Activated CD4-positive, alpha-beta T cell treated with anti-CD3 and anti-CD28 coated beads, Interleukin-2, amount 10 ng/mL, durations not matched to agents 7 days and 5 days (primary cell): Measurements from ENCODE around the gene IFIT2. TPM values are rescaled to one million over a fixed set of nuclear protein-coding genes. Genes with fewer than 3 reads are reported as not detected.
A peak's percentile ranks its signal among the peaks of the same experiment; 100 is the strongest.
"Not testable (repeated sequence)": the region's sequence is repeated elsewhere in the genome, so short reads cannot be mapped to it uniquely, and the experiment has no call there.

Experiments used
- CTCF ChIA-PET: fragments of 350-600 bp; sonication (Branson Sonifier 250); formaldehyde crosslinking; loops from one replicate; lab custom pipeline; 2021; ENCODE audit warnings: antibody characterized with exemption; lab: Charles Lee
- POLR2A ChIA-PET: fragments of 350-600 bp; sonication (Branson Sonifier 250); formaldehyde crosslinking; loops from one replicate; lab custom pipeline; 2021; ENCODE audit warnings: antibody characterized with exemption; lab: Charles Lee
- DNase-seq: peaks from one replicate; pipeline ENCODE4 v3.0.0-alpha.2; 2020
- H3K27ac Mint-ChIP-seq: one replicate; pipeline ENCODE4 v1.8.0; 2021; ENCODE audit warnings: mild to moderate bottlenecking, moderate library complexity, mixed read lengths
- H3K27me3 Mint-ChIP-seq: one replicate; pipeline ENCODE4 v1.8.0; 2021; ENCODE audit warnings: mixed read lengths
- H3K36me3 Mint-ChIP-seq: one replicate; pipeline ENCODE4 v1.8.0; 2021; ENCODE audit warnings: low read depth, mixed read lengths
- H3K4me1 Mint-ChIP-seq: one replicate; pipeline ENCODE4 v1.8.0; 2021; ENCODE audit warnings: mixed read lengths
- H3K4me3 Mint-ChIP-seq: one replicate; pipeline ENCODE4 v1.8.0; 2021; ENCODE audit warnings: mild to moderate bottlenecking, moderate library complexity, mixed read lengths
- H3K9me3 Mint-ChIP-seq: one replicate; pipeline ENCODE4 v1.8.0; 2021; ENCODE audit warnings: mixed read lengths
- total RNA-seq, 2 experiments: library from RNA; stranded (reverse); gene quantifications; one replicate each; pipeline ENCODE4 v1.2.3, GENCODE V29; 2021

Gene IFIT2
- total RNA-seq, 2 experiments from 2014 or later, result 9.9 to 10.2 TPM

DNA sequence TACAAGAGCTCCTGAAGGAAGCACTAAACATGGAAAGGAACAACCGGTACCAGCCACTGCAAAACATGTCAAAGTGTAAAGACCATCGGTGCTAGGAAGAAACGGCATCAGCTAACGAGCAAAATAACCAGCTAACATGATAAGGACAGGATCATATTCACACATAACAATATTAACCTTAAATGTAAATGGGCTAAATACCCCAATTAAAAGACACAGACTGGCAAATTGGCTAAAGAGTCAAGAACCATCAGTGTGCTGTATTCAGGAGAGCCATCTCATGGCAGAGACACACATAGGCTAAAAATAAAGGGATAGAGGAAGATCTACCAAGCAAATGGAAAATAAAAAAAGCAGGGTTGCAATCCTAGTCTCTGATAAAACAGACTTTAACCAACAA, 16.2 kb downstream of the IFIT2 start:
- CTCF ChIA-PET, H3K27ac Mint-ChIP-seq: not testable (repeated sequence)
- peaks cover 14% of the 10 kb centered on the region for H3K9me3 Mint-ChIP-seq

DNA sequence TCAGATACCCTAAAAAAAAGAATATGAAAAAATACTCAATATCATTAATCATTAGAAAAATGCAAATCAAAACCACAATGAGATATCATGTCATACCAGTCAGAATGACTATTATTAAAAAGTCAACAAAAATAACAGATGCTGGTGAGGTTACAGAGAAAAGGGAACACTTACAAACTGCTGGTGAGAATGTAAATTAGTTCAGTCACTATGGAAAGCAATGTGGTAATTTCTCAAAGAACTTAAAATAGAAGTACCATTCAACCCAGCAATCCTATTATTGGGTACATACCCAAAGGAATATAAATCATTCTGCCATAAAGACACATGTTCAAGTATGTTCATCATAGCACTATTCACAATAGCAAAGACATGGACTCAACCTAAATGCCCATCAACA, 23.2 kb downstream of the IFIT2 start:
- POLR2A ChIA-PET, H3K27ac Mint-ChIP-seq, CTCF ChIA-PET, H3K4me3 Mint-ChIP-seq, DNase-seq: not testable (repeated sequence)
- Mint-ChIP-seq H3K9me3 (peaks cover 14% of the 10 kb centered on the region), H3K27me3 (peaks cover 15% of the 10 kb centered on the region), H3K36me3 (peaks cover 20% of the 10 kb centered on the region), H3K4me1 (peaks cover 34% of the 10 kb centered on the region)

More for the DNA sequence above, 16.2 kb downstream of the IFIT2 start:
- H3K4me1 Mint-ChIP-seq, H3K36me3 Mint-ChIP-seq, H3K4me3 Mint-ChIP-seq, DNase-seq, POLR2A ChIA-PET: not testable (repeated sequence)
- peaks cover 43% of the 10 kb centered on the region for H3K27me3 Mint-ChIP-seq

DNA sequence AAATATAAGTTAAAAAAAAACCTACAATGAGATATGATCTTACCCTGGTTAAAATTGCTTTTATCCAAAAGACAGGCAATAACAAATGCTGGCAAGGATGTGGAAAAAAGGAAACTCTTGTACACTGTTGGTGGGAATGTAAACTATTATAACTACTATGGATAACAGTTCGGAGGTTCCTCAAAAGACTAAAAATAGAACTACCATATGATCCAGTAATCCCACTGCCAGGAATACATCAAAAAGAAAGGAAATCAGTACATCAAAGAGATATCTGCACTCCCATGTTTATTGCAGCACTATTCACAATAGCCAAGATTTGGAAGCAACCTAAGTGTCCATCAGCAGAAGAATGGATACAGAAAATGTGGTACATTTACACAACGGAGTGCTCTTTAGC, 24.0 kb downstream of the IFIT2 start:
- peaks cover 10% of the 10 kb centered on the region for H3K27me3 Mint-ChIP-seq
- H3K4me3 Mint-ChIP-seq, POLR2A ChIA-PET, DNase-seq, H3K27ac Mint-ChIP-seq, CTCF ChIA-PET: not testable (repeated sequence)
- peaks cover 14% of the 10 kb centered on the region for H3K9me3 Mint-ChIP-seq
- H3K4me1 Mint-ChIP-seq, result peaks cover 42% of the 10 kb centered on the region
- H3K36me3 Mint-ChIP-seq, result peaks cover 26% of the 10 kb centered on the region

DNA sequence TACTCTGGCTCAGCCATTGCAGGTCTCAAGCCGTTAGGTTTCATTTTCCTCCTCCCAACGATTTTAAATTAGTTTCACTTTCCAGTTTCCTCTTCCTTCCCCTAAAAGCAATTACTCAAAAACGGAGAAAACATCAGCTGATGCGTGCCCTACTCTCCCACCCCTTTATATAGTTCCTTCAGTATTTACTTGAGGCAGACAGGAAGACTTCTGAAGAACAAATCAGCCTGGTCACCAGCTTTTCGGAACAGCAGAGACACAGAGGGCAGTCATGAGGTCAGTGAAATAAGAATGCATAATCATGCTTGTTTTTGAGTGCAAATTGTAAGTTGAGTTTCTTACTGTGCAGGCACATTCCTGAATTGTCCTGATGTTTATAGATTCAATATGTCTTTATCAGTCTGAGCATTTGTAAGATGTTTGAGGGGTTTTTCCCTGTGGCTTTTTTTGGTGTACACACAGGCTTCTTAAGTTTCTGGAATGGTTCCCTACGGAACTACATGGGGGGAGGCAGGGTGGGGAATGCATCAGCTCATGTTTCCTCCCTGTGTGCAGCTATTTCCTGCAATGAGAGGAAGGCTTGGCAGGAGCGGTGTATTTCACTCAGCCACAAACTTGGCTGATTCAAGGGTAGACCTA, 26.1 kb downstream of the IFIT2 start, which contains the start of gene IFIT3:
TSS of gene IFIT3 (plus strand) at position 195 of the 639 bp plus-strand sequence. CDS start at position 272, 77 bp downstream.
- H3K9me3 Mint-ChIP-seq, result peaks cover 8% of the 10 kb centered on the region
- peak within 1 kb of the TSS; percentile 82 for H3K4me3 Mint-ChIP-seq
- peaks cover 2% of the 10 kb centered on the region for H3K27me3 Mint-ChIP-seq
- DNase-seq, result peak; percentile 42
- peaks cover 61% of the 10 kb centered on the region for H3K4me1 Mint-ChIP-seq
- H3K36me3 Mint-ChIP-seq, result peaks cover 35% of the 10 kb centered on the region
- ChIA-PET POLR2A (interaction anchor here (1.0 to 1.8 kb wide), 3 partner anchors 26 to 86 kb away, joined by 5 to 13 read pairs (median 6); partner anchors contain the start of genes IFIT1, IFIT2 and IFIT5), CTCF (interaction anchor here (0.9 to 2.1 kb wide), 3 partner anchors 12 to 54 kb away, joined by 3 to 8 read pairs (median 4); no protein-coding TSS in a partner anchor)
- H3K27ac Mint-ChIP-seq, result peak within 1 kb of the TSS; percentile 86

DNA sequence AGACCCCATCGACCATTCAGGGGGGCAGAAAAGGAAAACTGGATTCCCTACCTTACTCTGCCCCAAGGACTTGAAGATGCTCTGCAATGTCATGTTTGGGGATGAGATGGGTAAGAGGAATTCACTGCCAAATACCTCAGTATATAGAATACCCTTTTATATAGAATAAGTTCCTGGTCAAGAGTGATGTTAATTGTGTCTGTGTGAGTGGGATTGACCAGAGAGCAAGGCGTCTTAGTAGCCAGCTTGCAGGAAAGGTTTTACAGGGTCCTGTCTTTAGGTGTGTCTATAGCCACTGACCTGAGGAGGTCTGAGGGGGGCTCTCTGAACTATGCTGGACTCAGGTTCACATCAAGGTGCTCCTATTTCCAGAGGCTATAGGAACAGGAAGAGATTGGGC, 27.3 kb downstream of the IFIT2 start:
- H3K9me3 Mint-ChIP-seq, result peaks cover 4% of the 10 kb centered on the region
- H3K4me1 Mint-ChIP-seq, result peaks cover 72% of the 10 kb centered on the region
- ChIA-PET POLR2A (no interaction called here), CTCF (interaction anchor here (2.1 kb wide), 1 partner anchor 25 kb away, joined by 8 read pairs; no protein-coding TSS in a partner anchor)
- H3K4me3 Mint-ChIP-seq, result peak overlapping the region; percentile 82
- H3K27ac Mint-ChIP-seq, result no peak overlapping the region
- H3K36me3 Mint-ChIP-seq, result peaks cover 41% of the 10 kb centered on the region
- no peaks in the 10 kb centered on the region for H3K27me3 Mint-ChIP-seq
- DNase-seq, result no peak

DNA sequence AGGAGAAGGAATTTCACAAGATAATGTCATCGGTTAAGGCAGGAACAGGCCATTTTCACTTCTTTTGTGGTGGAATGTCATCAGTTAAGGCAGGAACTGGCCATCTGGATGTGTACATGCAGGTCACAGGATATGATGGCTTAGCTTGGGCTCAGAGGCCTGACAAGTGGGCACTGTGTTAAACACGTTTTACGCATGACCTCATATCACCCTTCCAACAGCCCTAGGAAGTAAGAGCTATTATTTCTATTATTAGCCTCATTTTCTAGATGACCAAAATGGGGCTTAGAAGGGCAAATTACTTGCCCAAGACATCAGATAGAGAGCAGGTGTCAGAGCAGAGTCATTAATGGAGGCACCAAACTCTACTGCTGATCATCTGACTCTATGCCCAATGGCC, 28.2 kb downstream of the IFIT2 start:
- Mint-ChIP-seq H3K4me3 (peak overlapping the region; percentile 82), H3K27ac (peak overlapping the region; percentile 73), H3K36me3 (peaks cover 44% of the 10 kb centered on the region), H3K4me1 (peaks cover 76% of the 10 kb centered on the region)
- H3K9me3 Mint-ChIP-seq, H3K27me3 Mint-ChIP-seq, DNase-seq, CTCF ChIA-PET: not testable (repeated sequence)
- POLR2A ChIA-PET, result interaction anchor here (1.1 kb wide), 1 partner anchor 338 kb away, joined by 4 read pairs; no protein-coding TSS in a partner anchor

DNA sequence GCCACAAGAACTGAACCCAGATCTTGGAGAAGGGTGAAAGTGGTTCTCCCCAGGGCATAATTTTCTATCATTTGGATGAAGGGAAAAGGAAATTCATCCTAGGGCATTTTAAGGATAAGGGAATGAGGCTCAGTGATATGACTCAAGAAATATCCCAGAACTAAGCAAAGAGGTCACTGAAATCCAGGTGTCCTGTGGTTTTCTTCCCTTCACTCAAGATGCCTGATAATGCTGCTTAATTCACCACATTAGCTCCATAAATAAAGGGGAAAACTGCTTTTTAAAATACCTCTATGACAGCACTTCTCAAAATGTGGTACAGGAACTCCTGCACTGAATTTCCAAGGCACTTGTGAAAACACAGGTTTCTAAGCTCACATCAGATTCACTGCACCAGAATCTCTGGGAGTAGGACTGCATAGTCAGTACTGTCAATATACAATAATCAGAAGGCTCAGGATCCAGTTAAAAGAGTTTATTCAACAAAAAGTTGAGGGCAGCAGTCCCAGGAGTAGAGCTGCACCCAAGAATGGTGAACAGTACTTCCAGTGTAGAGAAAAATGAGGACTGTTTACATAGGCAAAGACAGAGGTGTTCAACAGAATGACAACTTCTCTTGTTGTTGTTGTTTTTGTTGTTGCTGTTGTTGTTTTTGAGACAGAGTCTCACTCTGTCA, 28.8 kb downstream of the IFIT2 start:
- no peak for DNase-seq
- ChIA-PET CTCF (interaction anchor here (0.8 to 1.2 kb wide), 2 partner anchors 25 to 29 kb away, joined by 4 read pairs; no protein-coding TSS in a partner anchor), POLR2A (interaction anchor here (1.1 to 2.4 kb wide), 2 partner anchors 62 to 339 kb away, joined by 4 to 13 read pairs; partner anchors contain the start of gene IFIT1)
- Mint-ChIP-seq H3K27ac (peak overlapping the region; percentile 76), H3K36me3 (peaks cover 51% of the 10 kb centered on the region), H3K4me3 (peak overlapping the region; percentile 82), H3K27me3 (peaks cover 4% of the 10 kb centered on the region), H3K9me3 (peaks cover 2% of the 10 kb centered on the region), H3K4me1 (peaks cover 83% of the 10 kb centered on the region)

DNA sequence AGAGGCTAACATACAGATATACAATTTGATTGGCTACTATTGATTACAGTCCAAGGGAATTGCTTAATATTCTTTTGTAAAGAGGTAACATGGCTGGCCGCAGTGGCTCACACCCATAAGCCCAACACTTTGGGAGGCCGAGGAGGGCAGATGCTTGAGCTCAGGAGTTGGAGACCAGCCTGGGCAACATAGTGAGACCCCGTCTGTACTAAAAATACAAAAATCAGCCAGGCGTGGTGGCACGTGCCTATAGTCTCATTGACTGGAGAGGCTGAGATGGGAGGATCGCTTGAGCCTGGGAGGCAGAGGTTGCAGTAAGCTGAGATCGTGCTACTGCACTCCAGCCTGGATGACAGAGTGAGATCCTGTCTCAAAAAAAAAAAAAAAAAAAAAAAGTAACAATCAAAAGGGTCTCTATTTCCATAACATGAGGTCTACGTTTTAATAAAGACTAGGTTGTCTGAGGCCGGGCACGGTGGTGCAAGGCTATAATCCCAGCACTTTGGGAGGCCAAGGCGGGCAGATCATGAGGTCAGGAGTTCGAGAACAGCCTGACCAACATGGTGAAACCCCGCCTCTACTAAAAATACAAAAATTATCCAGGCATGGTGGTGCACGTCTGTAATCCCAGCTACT, 29.8 kb downstream of the IFIT2 start:
- not testable (repeated sequence) for H3K9me3 Mint-ChIP-seq, H3K27me3 Mint-ChIP-seq, DNase-seq
- peaks cover 87% of the 10 kb centered on the region for H3K4me1 Mint-ChIP-seq
- peak overlapping the region; percentile 92 for H3K27ac Mint-ChIP-seq
- peaks cover 59% of the 10 kb centered on the region for H3K36me3 Mint-ChIP-seq
- peak overlapping the region; percentile 82 for H3K4me3 Mint-ChIP-seq
- POLR2A ChIA-PET, result interaction anchor here (0.6 to 2.4 kb wide), 4 partner anchors 23 to 61 kb away, joined by 3 to 13 read pairs (median 4); partner anchors contain the start of genes IFIT1 and IFIT2
- CTCF ChIA-PET, result interaction anchor here (0.8 to 1.2 kb wide), 5 partner anchors 26 to 65 kb away, joined by 3 to 4 read pairs (median 3); partner anchors contain the start of gene IFIT1

DNA sequence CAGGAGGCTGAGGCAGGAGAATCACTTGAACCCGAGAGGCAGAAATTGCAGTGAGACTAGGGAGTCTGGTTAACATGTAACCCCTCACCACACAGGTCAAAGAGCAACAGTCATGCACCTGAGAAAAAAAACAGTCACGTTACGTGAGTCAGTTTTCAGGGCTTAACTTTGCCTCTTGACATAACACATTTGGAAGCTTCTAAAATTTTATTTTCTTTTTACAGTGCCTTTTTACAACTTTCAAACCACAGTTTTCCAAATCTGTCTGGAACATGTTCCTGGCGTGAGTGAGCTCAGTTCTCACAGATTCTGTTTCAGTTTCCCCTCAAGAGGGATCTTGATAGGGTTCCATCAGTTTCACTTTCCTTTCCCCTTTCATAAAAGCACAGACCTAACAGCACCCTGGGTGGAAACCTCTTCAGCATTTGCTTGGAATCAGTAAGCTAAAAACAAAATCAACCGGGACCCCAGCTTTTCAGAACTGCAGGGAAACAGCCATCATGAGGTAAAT, 30.3 kb downstream of the IFIT2 start:
- Mint-ChIP-seq H3K4me1 (peaks cover 89% of the 10 kb centered on the region), H3K27ac (peak overlapping the region; percentile 92), H3K9me3 (no peaks in the 10 kb centered on the region), H3K4me3 (peak overlapping the region; percentile 82), H3K27me3 (peaks cover 6% of the 10 kb centered on the region), H3K36me3 (peaks cover 63% of the 10 kb centered on the region)
- CTCF ChIA-PET, result interaction anchor here (0.8 to 1.2 kb wide), 6 partner anchors 27 to 75 kb away, joined by 3 to 6 read pairs (median 3); partner anchors contain the start of gene IFIT1
- POLR2A ChIA-PET, result interaction anchor here (0.6 to 2.4 kb wide), 5 partner anchors 24 to 60 kb away, joined by 3 to 13 read pairs (median 3); partner anchors contain the start of genes IFIT1 and IFIT2
- peak; percentile 64 for DNase-seq

DNA sequence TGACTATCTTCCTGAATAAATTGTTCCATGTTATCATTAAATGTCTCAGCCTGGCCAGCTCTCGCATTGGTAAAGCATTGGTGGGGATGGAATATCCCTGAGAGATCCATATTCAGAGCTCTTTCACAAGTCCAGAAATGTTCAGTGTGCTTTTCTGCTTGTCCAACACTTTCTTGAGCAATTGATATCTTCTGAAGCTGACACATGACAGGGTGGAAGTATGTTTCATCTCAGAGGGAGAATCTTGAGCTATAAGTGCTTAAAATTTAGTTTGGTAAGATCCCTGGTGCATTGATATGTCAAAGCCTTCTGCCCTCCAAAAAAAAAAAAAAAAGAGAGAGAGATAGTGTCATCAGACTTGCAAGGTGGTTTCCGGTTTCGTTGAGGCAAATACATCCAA, 33.4 kb downstream of the IFIT2 start:
- CTCF ChIA-PET, result interaction anchor here (0.6 to 1.0 kb wide), 4 partner anchors 15 to 159 kb away, joined by 3 read pairs; no protein-coding TSS in a partner anchor
- POLR2A ChIA-PET, result interaction anchor here (0.7 kb wide), 1 partner anchor 86 kb away, joined by 3 read pairs; no protein-coding TSS in a partner anchor
- Mint-ChIP-seq H3K27ac (no peak overlapping the region), H3K36me3 (peaks cover 76% of the 10 kb centered on the region), H3K4me3 (no peak overlapping the region), H3K4me1 (peaks cover 77% of the 10 kb centered on the region), H3K9me3 (no peaks in the 10 kb centered on the region), H3K27me3 (peaks cover 6% of the 10 kb centered on the region)
- no peak for DNase-seq

DNA sequence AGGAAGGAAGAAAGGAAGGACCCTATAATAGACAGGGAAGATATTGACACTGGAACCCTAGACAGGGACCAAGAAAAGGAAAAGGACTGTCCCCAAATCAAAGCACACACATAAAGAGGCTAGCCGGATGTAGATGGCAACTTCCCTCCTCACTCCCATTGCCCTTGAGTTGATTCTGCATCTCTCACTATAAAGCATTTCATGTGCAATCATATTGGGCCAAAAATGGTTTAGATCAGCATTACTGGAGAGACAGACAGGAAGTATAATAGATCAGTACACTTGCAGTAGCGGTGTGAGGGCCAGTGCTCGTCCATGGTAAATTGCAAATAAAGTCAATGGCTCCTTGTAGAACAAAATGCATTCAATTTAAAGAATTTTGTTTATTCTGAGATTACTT, 34.4 kb downstream of the IFIT2 start:
- CTCF ChIA-PET, result no interaction called here
- Mint-ChIP-seq H3K27me3 (peaks cover 6% of the 10 kb centered on the region), H3K27ac (no peak overlapping the region), H3K4me1 (peaks cover 67% of the 10 kb centered on the region), H3K4me3 (no peak overlapping the region), H3K9me3 (no peaks in the 10 kb centered on the region), H3K36me3 (peaks cover 79% of the 10 kb centered on the region)
- no peak for DNase-seq
- POLR2A ChIA-PET, result no interaction called here

DNA sequence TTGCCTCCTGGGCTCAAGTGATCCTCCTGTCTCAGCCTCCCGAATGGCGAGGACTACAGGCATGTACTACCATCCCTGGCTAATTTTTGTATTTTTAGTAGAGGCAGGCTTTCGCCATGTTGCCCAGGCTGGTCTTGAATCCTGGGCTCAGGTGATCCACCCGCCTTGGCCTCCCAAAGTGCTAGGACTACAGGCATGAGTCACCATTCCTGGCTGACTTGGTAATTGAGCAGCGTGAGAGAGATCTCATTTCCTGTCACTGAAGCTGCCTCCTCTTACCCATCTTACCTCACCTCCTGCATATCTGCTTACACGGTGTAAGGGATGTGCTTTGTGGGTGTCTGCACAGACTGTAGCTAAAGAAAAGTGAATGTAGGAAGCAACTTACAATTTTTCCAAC, 35.6 kb downstream of the IFIT2 start:
- DNase-seq, result peak; percentile 30
- no peak overlapping the region for H3K27ac Mint-ChIP-seq
- no peaks in the 10 kb centered on the region for H3K9me3 Mint-ChIP-seq
- no peak overlapping the region for H3K4me3 Mint-ChIP-seq
- ChIA-PET CTCF (interaction anchor here (0.7 to 2.2 kb wide), 4 partner anchors 32 to 78 kb away, joined by 3 to 6 read pairs (median 3); no protein-coding TSS in a partner anchor), POLR2A (no interaction called here)
- peaks cover 6% of the 10 kb centered on the region for H3K27me3 Mint-ChIP-seq
- peaks cover 56% of the 10 kb centered on the region for H3K4me1 Mint-ChIP-seq
- peaks cover 82% of the 10 kb centered on the region for H3K36me3 Mint-ChIP-seq
